Measurements from ENCODE around the gene SLC2A3. TPM values are rescaled to one million over a fixed set of nuclear protein-coding genes. Genes with fewer than 3 reads are reported as not detected.
"Not testable (repeated sequence)": the region's sequence is repeated elsewhere in the genome, so short reads cannot be mapped to it uniquely, and the experiment has no call there.

The SLC2A3 gene
- total and polyA plus RNA-seq, 2 of the 13 experiments (the other 11 are each of a cell fraction or from before 2014, with no cell fraction given), result 39.3 to 580 TPM

- H3K4me3 ChIP-seq (replicated peaks in 1 of 3; ENCODE audit: insufficient read depth in 1 of 3, low read depth in 2 of 3, low read length in 3 of 3); BruUV-seq (replicated peaks); H3K36me3 ChIP-seq (replicated peaks in 1 of 2; ENCODE audit: control insufficient read depth in 1 of 2, insufficient read depth in 2 of 2, low read length in 2 of 2); ATAC-seq; H3K27ac ChIP-seq (ENCODE audit: extremely low read length, insufficient read depth, low read length); H3K9me3 ChIP-seq (ENCODE audit: low read length); H3K9ac ChIP-seq (ENCODE audit: insufficient read depth, low read depth, low read length); H3K27me3 ChIP-seq (ENCODE audit: control insufficient read depth in 1 of 2, insufficient read depth in 2 of 2, low read length in 2 of 2); CTCF ChIA-PET (ENCODE audit: low intra/inter-chr PET ratio, low total read pairs); in situ Hi-C loops (cut with HindIII; ENCODE audit: extremely low pct_ligation_motif_present, low pct_unique_long_range_greater_than_20kb); DNase-seq (ENCODE audit: low spot score); H3K79me2 ChIP-seq (ENCODE audit: insufficient read depth, low read length); H3K4me1 ChIP-seq (ENCODE audit: insufficient read depth, low read length); H4K20me1 ChIP-seq (ENCODE audit: insufficient read depth, low read length); H2AFZ ChIP-seq (ENCODE audit: low read length); intact Hi-C loops (cut with micrococcal nuclease; ENCODE audit: unreplicated experiment); H3K4me2 ChIP-seq (ENCODE audit: low read depth, low read length); POLR2A ChIA-PET: not testable (repeated sequence)
- 36% methylated on average over 3 of the region's 9 CpGs for WGBS (ENCODE audit: low lambda C conversion rate)
- FAIRE-seq, result peak; percentile 40
Measured at GRCh38 chr12:7972269-7972668, 36.3 kb upstream of the SLC2A3 start.

DNA sequence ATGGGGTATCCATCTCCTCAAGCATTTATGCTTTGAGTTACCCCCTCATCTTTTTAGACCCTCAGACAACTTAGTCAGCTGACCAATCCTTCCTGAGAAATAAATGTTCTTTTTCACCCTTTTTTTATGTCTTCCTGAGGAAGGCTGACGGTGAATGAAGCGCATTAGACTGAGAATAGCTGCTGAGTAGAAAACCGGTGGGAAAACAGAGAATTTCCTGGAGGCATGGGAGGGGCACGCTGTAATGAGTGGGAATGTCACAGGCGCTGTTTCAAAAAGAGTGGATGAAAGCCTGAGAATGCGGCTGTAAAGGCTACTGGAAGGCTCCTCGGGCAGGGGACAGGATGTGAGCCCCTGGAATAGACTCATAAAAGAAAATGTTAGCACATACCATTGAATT, 35.8 kb upstream of the SLC2A3 start:
- DNase-seq (ENCODE audit: low spot score); POLR2A ChIA-PET; FAIRE-seq; H3K79me2 ChIP-seq (ENCODE audit: insufficient read depth, low read length); H3K27me3 ChIP-seq (ENCODE audit: control insufficient read depth in 1 of 2, insufficient read depth in 2 of 2, low read length in 2 of 2); CTCF ChIA-PET (ENCODE audit: low intra/inter-chr PET ratio, low total read pairs); H3K9ac ChIP-seq (ENCODE audit: insufficient read depth, low read depth, low read length); H2AFZ ChIP-seq (ENCODE audit: low read length); intact Hi-C loops (cut with micrococcal nuclease; ENCODE audit: unreplicated experiment); H3K27ac ChIP-seq (ENCODE audit: extremely low read length, insufficient read depth, low read length); H3K9me3 ChIP-seq (ENCODE audit: low read length); H3K4me1 ChIP-seq (ENCODE audit: insufficient read depth, low read length); ATAC-seq; H3K4me2 ChIP-seq (ENCODE audit: low read depth, low read length); H3K36me3 ChIP-seq (replicated peaks in 1 of 2; ENCODE audit: control insufficient read depth in 1 of 2, insufficient read depth in 2 of 2, low read length in 2 of 2); H4K20me1 ChIP-seq (ENCODE audit: insufficient read depth, low read length); in situ Hi-C loops (cut with HindIII; ENCODE audit: extremely low pct_ligation_motif_present, low pct_unique_long_range_greater_than_20kb); BruUV-seq (replicated peaks); H3K4me3 ChIP-seq (replicated peaks in 1 of 3; ENCODE audit: insufficient read depth in 1 of 3, low read depth in 2 of 3, low read length in 3 of 3): not testable (repeated sequence)
- 97% methylated on average over 5 of the region's 7 CpGs for WGBS (ENCODE audit: low lambda C conversion rate)

DNA sequence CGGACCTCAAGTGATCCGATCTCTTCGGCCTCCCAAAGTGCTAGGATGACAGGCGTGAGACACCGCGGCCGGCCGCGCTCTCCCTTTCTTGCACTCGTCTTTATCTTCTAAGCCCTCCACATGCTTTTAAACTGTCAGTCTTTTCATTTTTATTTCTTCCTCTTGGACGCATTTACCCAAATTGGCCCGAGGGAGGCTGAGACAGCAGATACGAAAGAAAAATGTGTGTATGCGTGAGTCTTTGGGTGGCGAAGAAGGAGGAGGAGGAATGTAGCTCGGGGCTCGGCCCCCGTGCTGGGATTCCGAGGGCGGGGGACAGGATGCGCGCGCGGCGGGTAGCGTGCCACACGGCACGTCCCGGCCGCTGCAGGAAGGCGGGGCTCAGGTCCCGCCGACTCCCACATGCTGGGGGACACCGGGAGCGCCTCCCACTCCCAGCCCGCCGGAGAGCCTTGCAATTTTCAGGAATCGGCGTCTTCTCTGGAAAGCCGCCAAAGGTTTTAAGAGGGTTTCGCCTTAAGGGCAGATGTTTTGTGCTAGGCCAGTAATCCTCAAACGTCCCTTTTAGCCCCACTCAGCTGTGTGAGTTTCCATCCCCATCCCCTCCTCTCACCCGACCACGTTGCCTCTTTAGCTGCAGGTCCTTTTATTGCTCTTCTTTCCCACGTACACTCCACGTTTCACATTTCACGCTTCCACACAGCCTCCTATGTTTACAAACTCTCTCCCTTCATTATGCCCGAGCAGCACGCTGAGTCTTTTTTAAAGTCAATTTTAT, 34.7 kb upstream of the SLC2A3 start:
- no peaks in the 10 kb centered on the region for H3K36me3 ChIP-seq (replicated peaks in 1 of 2; ENCODE audit: control insufficient read depth in 1 of 2, insufficient read depth in 2 of 2, low read length in 2 of 2)
- H3K4me3 ChIP-seq (replicated peaks in 1 of 3; ENCODE audit: insufficient read depth in 1 of 3, low read depth in 2 of 3, low read length in 3 of 3), result no peak overlapping the region
- WGBS (ENCODE audit: low lambda C conversion rate), result 88% methylated on average over 36 of the region's 49 CpGs
- no peaks in the 10 kb centered on the region for H3K9me3 ChIP-seq (ENCODE audit: low read length)
- H3K79me2 ChIP-seq (ENCODE audit: insufficient read depth, low read length), result no peaks in the 10 kb centered on the region
- in situ Hi-C loops (cut with HindIII; ENCODE audit: extremely low pct_ligation_motif_present, low pct_unique_long_range_greater_than_20kb), result no loop called here
- H3K27me3 ChIP-seq (ENCODE audit: control insufficient read depth in 1 of 2, insufficient read depth in 2 of 2, low read length in 2 of 2), result no peaks in the 10 kb centered on the region
- intact Hi-C loops (cut with micrococcal nuclease; ENCODE audit: unreplicated experiment), result no loop called here
- no peak overlapping the region for H3K27ac ChIP-seq (ENCODE audit: extremely low read length, insufficient read depth, low read length)
- ChIA-PET CTCF (ENCODE audit: low intra/inter-chr PET ratio, low total read pairs) (no interaction called here), POLR2A (no interaction called here)
- BruUV-seq (replicated peaks), result no TSS peak
- no peak for ATAC-seq
- FAIRE-seq, result no peak
- no peak overlapping the region for H2AFZ ChIP-seq (ENCODE audit: low read length)
- H3K4me2 ChIP-seq (ENCODE audit: low read depth, low read length), result no peak overlapping the region
- no peaks in the 10 kb centered on the region for H3K4me1 ChIP-seq (ENCODE audit: insufficient read depth, low read length)
- no peaks in the 10 kb centered on the region for H4K20me1 ChIP-seq (ENCODE audit: insufficient read depth, low read length)
- H3K9ac ChIP-seq (ENCODE audit: insufficient read depth, low read depth, low read length), result no peak overlapping the region
- no peak for DNase-seq (ENCODE audit: low spot score)
- TF ChIP-seq NFKB2 (CRISPR knock-in tag; IDR thresholded peaks at IDR 0.05; ENCODE audit: borderline replicate concordance) (no peak), ZNF451 (CRISPR knock-in tag; IDR thresholded peaks at IDR 0.05) (no peak), PCBP1 (IDR thresholded peaks at IDR 0.05; ENCODE audit: borderline replicate concordance, low read depth, low read length) (no peak)
- TF ChIP-seq, protein P1, sequence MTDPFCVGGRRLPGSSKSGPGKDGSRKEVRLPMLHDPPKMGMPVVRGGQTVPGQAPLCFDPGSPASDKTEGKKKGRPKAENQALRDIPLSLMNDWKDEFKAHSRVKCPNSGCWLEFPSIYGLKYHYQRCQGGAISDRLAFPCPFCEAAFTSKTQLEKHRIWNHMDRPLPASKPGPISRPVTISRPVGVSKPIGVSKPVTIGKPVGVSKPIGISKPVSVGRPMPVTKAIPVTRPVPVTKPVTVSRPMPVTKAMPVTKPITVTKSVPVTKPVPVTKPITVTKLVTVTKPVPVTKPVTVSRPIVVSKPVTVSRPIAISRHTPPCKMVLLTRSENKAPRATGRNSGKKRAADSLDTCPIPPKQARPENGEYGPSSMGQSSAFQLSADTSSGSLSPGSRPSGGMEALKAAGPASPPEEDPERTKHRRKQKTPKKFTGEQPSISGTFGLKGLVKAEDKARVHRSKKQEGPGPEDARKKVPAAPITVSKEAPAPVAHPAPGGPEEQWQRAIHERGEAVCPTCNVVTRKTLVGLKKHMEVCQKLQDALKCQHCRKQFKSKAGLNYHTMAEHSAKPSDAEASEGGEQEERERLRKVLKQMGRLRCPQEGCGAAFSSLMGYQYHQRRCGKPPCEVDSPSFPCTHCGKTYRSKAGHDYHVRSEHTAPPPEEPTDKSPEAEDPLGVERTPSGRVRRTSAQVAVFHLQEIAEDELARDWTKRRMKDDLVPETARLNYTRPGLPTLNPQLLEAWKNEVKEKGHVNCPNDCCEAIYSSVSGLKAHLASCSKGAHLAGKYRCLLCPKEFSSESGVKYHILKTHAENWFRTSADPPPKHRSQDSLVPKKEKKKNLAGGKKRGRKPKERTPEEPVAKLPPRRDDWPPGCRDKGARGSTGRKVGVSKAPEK (CRISPR knock-in tag; IDR thresholded peaks at IDR 0.05; ENCODE audit: borderline replicate concordance), result no peak
- TF ChIP-seq, protein P2, sequence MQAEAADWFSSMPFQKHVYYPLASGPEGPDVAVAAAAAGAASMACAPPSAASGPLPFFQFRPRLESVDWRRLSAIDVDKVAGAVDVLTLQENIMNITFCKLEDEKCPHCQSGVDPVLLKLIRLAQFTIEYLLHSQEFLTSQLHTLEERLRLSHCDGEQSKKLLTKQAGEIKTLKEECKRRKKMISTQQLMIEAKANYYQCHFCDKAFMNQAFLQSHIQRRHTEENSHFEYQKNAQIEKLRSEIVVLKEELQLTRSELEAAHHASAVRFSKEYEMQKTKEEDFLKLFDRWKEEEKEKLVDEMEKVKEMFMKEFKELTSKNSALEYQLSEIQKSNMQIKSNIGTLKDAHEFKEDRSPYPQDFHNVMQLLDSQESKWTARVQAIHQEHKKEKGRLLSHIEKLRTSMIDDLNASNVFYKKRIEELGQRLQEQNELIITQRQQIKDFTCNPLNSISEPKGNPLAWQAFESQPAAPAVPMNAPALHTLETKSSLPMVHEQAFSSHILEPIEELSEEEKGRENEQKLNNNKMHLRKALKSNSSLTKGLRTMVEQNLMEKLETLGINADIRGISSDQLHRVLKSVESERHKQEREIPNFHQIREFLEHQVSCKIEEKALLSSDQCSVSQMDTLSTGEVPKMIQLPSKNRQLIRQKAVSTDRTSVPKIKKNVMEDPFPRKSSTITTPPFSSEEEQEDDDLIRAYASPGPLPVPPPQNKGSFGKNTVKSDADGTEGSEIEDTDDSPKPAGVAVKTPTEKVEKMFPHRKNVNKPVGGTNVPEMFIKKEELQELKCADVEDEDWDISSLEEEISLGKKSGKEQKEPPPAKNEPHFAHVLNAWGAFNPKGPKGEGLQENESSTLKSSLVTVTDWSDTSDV (CRISPR knock-in tag; IDR thresholded peaks at IDR 0.05), result no peak
